ENCODE results near the gene CELF4. TPM values are rescaled to one million over a fixed set of nuclear protein-coding genes. Genes with fewer than 3 reads are reported as not detected.

Gene CELF4
- total and polyA plus RNA-seq, 2 experiments from 2014 or later, result 0.24 TPM; not detected in 1

GRCh38 chr18:37422596-37422995, 143.0 kb downstream of the CELF4 start:
- DNase-seq, result no peak
- H3K79me2 ChIP-seq (ENCODE audit: insufficient read depth), result no peaks in the 10 kb centered on the region
- no peaks in the 10 kb centered on the region for H3K9me3 ChIP-seq (ENCODE audit: low read depth)
- no peaks in the 10 kb centered on the region for H3K36me3 ChIP-seq (ENCODE audit: low read depth)
- no peaks in the 10 kb centered on the region for H3K9me2 ChIP-seq (ENCODE audit: insufficient read depth)
- no peak overlapping the region for H3K4me3 ChIP-seq
- no peaks in the 10 kb centered on the region for H3K4me1 ChIP-seq (ENCODE audit: insufficient read depth)
- no peaks in the 10 kb centered on the region; the same call in 1 of the 2 replicates for H3K27me3 ChIP-seq (replicated peaks; ENCODE audit: insufficient read depth)
- H3K27ac ChIP-seq, result no peak overlapping the region
- no peaks in the 10 kb centered on the region for H4K20me1 ChIP-seq (ENCODE audit: insufficient read depth)
- WGBS, 2 experiments (ENCODE audit: low coverage in 1 of 2, low lambda C conversion rate in 2 of 2, missing lambda C conversion rate in 2 of 2), result 45 to 60% methylated on average over 6 of the region's 6 CpGs
- no peaks in the 10 kb centered on the region for H3F3A ChIP-seq (ENCODE audit: insufficient read depth)
- TF ChIP-seq EZH2 (IDR thresholded peaks at IDR 0.05; ENCODE audit: insufficient read depth, poor library complexity, severe bottlenecking), result no peak
- TF ChIP-seq EZH2phosphoT487 (IDR thresholded peaks at IDR 0.05; ENCODE audit: insufficient read depth, low read depth), result no peak
- in situ Hi-C loops (cut with MboI), result no loop called here
- no peak overlapping the region for H3K4me2 ChIP-seq (ENCODE audit: unreplicated experiment)
- H3K9ac ChIP-seq, result no peak overlapping the region
- H2AFZ ChIP-seq, result no peak overlapping the region

DNA sequence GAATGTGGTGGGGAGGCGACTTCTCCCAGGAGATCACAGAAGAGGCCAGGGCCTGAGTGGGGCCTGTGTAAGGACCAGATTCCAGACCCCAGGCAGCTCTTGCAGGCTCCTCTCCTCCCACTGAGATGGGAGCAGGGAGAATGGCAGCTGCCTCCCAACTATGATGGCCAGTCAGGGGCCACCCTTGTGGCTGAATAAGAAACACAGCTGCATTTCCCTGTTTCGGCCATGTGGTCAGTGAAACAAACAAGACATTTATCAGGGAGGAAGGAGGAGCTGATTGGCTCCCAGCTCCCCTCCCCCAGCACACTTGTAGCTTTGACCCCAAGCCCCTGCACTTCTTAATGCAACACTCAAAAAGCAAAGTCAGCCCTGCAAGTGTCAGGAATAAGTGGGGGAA, 143.5 kb downstream of the CELF4 start:
- Histone ChIP-seq H2AFZ (no peak overlapping the region), H3K27ac (no peak overlapping the region), H3K27me3 (replicated peaks; ENCODE audit: insufficient read depth) (no peaks in the 10 kb centered on the region; the same call in 1 of the 2 replicates), H3K9ac (no peak overlapping the region), H3K4me1 (ENCODE audit: insufficient read depth) (no peaks in the 10 kb centered on the region), H3K4me2 (ENCODE audit: unreplicated experiment) (no peak overlapping the region), H3F3A (ENCODE audit: insufficient read depth) (no peaks in the 10 kb centered on the region), H3K9me3 (ENCODE audit: low read depth) (no peaks in the 10 kb centered on the region), H3K79me2 (ENCODE audit: insufficient read depth) (no peaks in the 10 kb centered on the region), H4K20me1 (ENCODE audit: insufficient read depth) (no peaks in the 10 kb centered on the region), H3K36me3 (ENCODE audit: low read depth) (no peaks in the 10 kb centered on the region), H3K4me3 (no peak overlapping the region), H3K9me2 (ENCODE audit: insufficient read depth) (no peaks in the 10 kb centered on the region)
- 27 to 55% methylated on average over 2 of the region's 2 CpGs for WGBS, 2 experiments (ENCODE audit: low coverage in 1 of 2, low lambda C conversion rate in 2 of 2, missing lambda C conversion rate in 2 of 2)
- DNase-seq, result no peak
- in situ Hi-C loops (cut with MboI), result no loop called here
- no peak for TF ChIP-seq EZH2 (IDR thresholded peaks at IDR 0.05; ENCODE audit: insufficient read depth, poor library complexity, severe bottlenecking)
- no peak for TF ChIP-seq EZH2phosphoT487 (IDR thresholded peaks at IDR 0.05; ENCODE audit: insufficient read depth, low read depth)

GRCh38 chr18:37421341-37422077, 144.1 kb downstream of the CELF4 start:
- TF ChIP-seq EZH2 (IDR thresholded peaks at IDR 0.05; ENCODE audit: insufficient read depth, poor library complexity, severe bottlenecking) (no peak), EZH2phosphoT487 (IDR thresholded peaks at IDR 0.05; ENCODE audit: insufficient read depth, low read depth) (no peak)
- Histone ChIP-seq H3K4me3 (no peak overlapping the region), H3K9me2 (ENCODE audit: insufficient read depth) (no peaks in the 10 kb centered on the region), H3K27me3 (replicated peaks; ENCODE audit: insufficient read depth) (no peaks in the 10 kb centered on the region; the same call in 1 of the 2 replicates), H2AFZ (no peak overlapping the region), H3K4me1 (ENCODE audit: insufficient read depth) (no peaks in the 10 kb centered on the region), H3K27ac (no peak overlapping the region), H3K9ac (no peak overlapping the region), H3K4me2 (ENCODE audit: unreplicated experiment) (no peak overlapping the region), H3K36me3 (ENCODE audit: low read depth) (no peaks in the 10 kb centered on the region), H3K9me3 (ENCODE audit: low read depth) (no peaks in the 10 kb centered on the region), H3K79me2 (ENCODE audit: insufficient read depth) (no peaks in the 10 kb centered on the region), H3F3A (ENCODE audit: insufficient read depth) (no peaks in the 10 kb centered on the region), H4K20me1 (ENCODE audit: insufficient read depth) (no peaks in the 10 kb centered on the region)
- no peak for DNase-seq
- in situ Hi-C loops (cut with MboI), result no loop called here
- 75 to 76% methylated on average over 16 of the region's 16 CpGs for WGBS, 2 experiments (ENCODE audit: low coverage in 1 of 2, low lambda C conversion rate in 2 of 2, missing lambda C conversion rate in 2 of 2)

DNA sequence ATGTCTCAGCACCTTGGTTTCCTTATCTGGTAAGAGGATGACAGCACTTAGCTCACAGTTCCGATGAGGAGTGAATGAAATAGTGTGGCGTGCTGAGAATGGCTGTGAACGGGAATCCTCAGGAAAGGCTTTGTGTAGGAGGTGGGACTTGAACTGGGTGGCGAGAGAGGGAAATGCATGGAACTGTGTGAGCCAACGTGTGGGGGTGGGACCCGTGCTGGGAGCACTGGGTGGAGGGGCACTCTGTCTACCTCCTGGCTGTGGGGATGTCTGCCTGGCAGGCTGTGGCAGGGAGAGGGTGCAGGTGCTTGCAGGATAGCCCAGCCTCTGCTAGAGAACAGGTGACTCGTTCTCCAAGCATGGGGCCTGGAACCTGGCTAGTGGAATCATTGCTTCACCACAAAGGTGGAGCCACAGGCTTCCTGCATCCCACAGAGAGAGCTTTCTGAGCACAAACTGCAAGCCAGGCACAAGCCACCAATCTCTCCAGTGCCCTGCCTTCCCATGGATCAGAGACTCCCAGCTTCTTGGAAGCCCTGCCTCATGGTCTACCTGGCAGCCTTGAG, 145.2 kb downstream of the CELF4 start:
- H3K27ac ChIP-seq, result no peak overlapping the region
- WGBS, 2 experiments (ENCODE audit: low coverage in 1 of 2, low lambda C conversion rate in 2 of 2, missing lambda C conversion rate in 2 of 2), result 60 to 77% methylated on average over 7 of the region's 7 CpGs
- no peak overlapping the region for H3K4me2 ChIP-seq (ENCODE audit: unreplicated experiment)
- in situ Hi-C loops (cut with MboI), result no loop called here
- H2AFZ ChIP-seq, result no peak overlapping the region
- no peaks in the 10 kb centered on the region for H3K79me2 ChIP-seq (ENCODE audit: insufficient read depth)
- no peaks in the 10 kb centered on the region for H3K36me3 ChIP-seq (ENCODE audit: low read depth)
- no peaks in the 10 kb centered on the region for H3F3A ChIP-seq (ENCODE audit: insufficient read depth)
- H3K4me3 ChIP-seq, result no peak overlapping the region
- H3K9me3 ChIP-seq (ENCODE audit: low read depth), result no peaks in the 10 kb centered on the region
- no peak overlapping the region for H3K9ac ChIP-seq
- TF ChIP-seq EZH2 (IDR thresholded peaks at IDR 0.05; ENCODE audit: insufficient read depth, poor library complexity, severe bottlenecking) (no peak), EZH2phosphoT487 (IDR thresholded peaks at IDR 0.05; ENCODE audit: insufficient read depth, low read depth) (no peak)
- no peaks in the 10 kb centered on the region for H3K9me2 ChIP-seq (ENCODE audit: insufficient read depth)
- no peaks in the 10 kb centered on the region for H4K20me1 ChIP-seq (ENCODE audit: insufficient read depth)
- no peak for DNase-seq
- H3K4me1 ChIP-seq (ENCODE audit: insufficient read depth), result no peaks in the 10 kb centered on the region
- peaks cover 4% of the 10 kb centered on the region; the same call in 1 of the 2 replicates for H3K27me3 ChIP-seq (replicated peaks; ENCODE audit: insufficient read depth)

Measured in GM23248 (cell line).